HG02852 (cell line): ENCODE measurements around the gene SHLD2.
"Not testable (repeated sequence)": the region's sequence is repeated elsewhere in the genome, so short reads cannot be mapped to it uniquely, and the experiment has no call there.

ENCODE experiments used
- ATAC-seq: cut with Tn5 transposase; IDR thresholded peaks from one replicate; pipeline ENCODE4 v1.9.1; 2021; ENCODE audit warnings: mild to moderate bottlenecking, moderate library complexity; ENCODE audit not compliant: unreplicated experiment

Gene SHLD2, protein sequence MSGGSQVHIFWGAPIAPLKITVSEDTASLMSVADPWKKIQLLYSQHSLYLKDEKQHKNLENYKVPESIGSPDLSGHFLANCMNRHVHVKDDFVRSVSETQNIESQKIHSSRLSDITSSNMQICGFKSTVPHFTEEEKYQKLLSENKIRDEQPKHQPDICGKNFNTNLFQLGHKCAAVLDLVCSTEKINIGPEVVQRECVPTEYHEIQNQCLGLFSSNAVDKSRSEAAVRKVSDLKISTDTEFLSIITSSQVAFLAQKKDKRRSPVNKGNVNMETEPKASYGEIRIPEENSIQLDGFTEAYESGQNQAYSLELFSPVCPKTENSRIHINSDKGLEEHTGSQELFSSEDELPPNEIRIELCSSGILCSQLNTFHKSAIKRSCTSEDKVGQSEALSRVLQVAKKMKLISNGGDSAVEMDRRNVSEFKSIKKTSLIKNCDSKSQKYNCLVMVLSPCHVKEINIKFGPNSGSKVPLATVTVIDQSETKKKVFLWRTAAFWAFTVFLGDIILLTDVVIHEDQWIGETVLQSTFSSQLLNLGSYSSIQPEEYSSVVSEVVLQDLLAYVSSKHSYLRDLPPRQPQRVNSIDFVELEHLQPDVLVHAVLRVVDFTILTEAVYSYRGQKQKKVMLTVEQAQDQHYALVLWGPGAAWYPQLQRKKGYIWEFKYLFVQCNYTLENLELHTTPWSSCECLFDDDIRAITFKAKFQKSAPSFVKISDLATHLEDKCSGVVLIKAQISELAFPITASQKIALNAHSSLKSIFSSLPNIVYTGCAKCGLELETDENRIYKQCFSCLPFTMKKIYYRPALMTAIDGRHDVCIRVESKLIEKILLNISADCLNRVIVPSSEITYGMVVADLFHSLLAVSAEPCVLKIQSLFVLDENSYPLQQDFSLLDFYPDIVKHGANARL

DNA sequence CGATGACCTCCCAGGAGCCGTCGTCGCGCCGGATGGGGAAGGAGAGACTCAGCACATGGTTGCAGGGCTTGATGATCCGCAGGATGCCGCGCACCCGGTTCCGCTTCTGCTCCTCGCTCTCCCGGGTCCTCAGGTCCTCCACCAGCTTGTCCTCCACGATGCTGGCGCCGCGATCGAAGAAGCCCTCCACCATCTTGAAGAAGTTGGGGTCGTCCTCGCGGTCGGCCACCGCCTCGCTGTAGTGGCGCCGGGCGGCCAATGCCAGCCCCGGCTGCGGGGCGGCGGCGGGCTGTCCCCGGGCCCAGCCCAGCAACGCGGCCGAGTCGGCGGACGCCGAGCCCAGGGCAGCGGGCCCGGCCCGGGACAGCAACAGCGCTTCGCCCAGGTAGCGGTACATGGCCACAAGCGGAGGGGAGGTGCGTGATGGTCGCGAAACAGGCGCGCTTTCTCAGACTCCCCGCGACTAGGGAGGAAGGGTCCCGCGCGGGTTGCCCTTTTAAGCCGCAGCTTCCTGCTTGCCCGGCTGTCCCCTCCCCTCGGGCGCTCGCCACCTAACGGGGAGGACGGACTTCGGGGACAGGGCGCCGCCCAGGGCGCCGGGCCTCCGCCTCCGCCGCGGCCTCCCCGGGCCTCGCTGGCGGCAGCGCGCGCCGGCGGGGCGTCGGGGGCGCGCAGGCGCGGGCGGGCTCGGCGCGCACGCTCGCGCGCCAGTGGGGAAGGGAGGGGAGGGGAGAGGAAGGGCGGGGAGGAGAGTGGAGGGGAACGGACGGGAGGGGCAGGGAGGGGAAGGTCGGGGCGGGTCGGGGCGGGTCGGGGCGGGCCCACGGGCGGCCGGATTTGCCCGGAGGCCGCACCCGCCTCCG lies at the start of gene SHLD2, which contains the start of gene GLUD1:
SHLD2 (plus strand) TSS at position 834 of the 863 bp plus-strand sequence. CDS start 56,149 bp downstream, outside the sequence.
GLUD1 (minus strand) TSS at position 471 of the 863 bp plus-strand sequence; CDS start at position 397, 74 bp downstream.
- ATAC-seq: peak; percentile 59

DNA sequence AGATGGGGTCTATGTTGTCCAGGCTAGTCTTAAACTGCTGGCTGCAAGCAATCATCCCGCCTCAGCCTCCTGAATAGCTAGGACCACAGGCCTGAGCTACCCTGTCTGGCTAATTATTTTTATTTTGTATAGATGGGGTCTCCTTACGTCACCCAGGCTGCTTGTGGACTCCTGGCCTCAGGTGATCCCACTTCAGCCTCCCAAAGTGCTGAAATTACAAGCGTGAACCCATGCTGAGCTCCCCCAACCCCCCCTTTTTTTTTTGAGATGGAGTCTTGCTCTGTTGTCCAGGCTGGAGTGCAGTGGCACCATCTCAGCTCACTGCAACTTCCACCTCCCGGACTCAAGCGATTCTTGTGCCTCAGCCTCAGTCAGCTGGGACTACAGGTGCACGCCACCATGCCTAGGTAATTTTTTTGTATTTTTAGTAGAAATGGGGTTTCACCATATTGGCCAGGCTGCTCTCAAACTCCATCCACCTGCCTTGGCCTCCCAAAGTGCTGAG lies 49.5 kb upstream of the SHLD2 start:
- ATAC-seq: no peak

DNA sequence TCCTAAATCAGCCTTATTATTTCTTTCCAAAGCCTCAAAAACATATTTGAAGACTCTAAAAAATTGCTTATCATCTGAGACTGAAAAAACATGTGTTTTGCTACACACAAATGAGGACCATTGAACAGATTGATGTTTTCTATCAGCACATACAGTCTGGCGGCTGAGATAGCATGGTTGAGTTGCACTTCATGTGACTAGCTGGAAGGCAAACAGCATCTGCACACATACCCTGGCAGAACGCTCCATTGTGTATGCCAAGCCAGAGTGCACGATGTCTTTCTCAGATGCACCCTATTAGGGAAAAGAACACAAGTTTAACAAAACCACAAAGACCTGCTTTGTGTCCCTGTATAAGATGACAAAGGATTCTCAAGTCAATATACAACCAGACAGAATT lies 41.9 kb upstream of the SHLD2 start:
- no peak for ATAC-seq

DNA sequence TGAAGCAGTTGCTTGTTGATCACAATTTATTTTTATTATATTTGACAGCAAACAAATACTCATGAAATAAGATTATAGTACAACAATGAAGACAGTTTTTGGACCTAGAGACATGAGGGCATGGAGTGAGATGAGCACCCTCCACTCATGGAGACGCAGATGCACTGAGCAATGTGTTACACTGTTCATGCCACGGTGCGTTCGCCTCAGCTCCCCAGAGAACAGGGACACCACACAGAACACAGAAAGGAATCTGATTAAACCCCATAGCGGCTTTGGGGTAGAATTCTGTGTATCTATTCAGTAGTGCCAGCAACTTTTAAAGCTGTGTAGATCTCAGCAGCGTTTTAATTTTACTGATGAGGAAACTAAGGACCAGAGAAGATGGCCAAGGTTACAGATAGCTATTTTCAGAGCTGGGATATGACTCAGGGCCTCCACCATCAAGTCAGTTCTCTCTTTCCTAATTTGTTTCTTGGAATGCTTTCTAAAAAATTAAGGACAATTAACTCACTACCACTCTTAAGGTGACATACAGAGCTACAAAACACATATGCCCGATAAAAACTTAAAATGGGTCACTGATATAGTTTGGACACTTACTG lies 41.3 kb upstream of the SHLD2 start:
- ATAC-seq: no peak

- ATAC-seq: peak; percentile 55
These were observed 40.4 kb upstream of the SHLD2 start for GRCh38 chr10:87054373-87055295.

DNA sequence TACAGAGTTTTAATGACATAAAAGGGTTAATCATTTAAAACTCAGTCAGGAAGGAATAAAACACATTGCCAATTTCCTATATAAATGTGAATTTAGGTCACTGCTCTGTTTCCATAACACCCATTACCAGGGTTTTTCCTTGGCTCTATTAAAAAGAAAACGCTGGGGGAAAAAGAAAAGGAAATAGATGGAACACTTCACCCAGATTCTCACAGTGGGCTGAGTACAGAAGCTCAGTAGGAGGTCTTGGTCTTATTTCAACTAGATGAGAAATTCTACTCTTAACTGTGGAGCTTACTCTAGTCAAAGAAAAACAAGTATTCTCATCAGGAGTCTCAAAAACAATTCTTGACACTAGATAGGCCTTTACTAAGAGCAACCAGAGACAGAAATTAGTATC lies 36.8 kb upstream of the SHLD2 start:
- ATAC-seq: no peak

DNA sequence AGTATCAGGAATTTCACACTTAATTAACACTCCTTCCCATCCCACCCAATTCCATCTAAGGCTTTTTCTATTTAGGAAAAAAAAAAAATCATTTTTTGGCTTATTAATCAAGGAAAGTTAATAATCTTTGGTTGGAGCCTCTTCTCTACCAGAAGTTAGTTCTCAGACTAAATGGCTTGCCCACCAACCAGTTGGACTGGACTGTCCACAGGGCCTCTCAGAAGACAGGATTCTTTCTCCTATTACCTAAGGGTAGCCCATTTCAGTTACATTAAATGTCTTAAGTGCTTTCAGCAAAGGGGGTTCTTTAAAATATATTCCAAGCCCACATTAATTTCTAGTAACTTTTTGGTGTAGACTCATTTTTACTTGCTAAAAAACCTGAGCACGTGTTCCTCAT lies 35.6 kb upstream of the SHLD2 start:
- ATAC-seq: no peak

DNA sequence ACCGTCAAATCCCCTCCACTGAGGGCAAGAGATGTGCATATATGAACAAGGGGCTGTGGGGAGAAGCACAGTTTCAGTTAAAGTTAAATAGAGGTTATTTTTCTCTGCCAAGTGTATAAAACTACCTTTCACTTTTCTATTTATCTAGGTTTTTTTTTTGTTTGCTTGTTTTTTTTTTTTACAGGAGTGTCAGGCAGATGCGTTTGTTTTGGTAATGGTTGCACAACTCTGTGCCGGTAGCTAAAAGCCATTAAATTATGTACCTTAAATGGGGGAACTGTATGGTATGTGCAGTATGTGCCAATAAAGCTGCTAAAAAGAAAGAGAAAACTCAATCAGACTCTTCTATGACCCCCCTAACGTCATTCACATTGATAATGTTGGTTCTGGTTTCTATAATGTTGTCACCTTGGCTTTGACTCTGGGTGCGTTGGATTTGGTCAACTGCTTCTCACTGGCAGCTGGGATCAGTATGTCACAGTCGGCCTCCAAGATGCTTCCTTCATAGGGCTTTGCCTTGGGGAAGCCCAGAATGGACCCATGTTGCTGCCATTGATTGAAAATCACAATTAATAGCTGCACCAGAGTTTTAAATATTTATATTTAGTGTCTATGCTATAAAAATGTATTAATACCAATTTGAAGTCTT lies 34.6 kb upstream of the SHLD2 start:
- ATAC-seq: no peak

GRCh38 chr10:87064651-87065050 lies 30.4 kb upstream of the SHLD2 start:
- ATAC-seq: no peak

GRCh38 chr10:87066178-87066577 lies 28.8 kb upstream of the SHLD2 start:
- ATAC-seq: no peak

GRCh38 chr10:87066865-87067264 lies 28.1 kb upstream of the SHLD2 start:
- ATAC-seq: no peak

DNA sequence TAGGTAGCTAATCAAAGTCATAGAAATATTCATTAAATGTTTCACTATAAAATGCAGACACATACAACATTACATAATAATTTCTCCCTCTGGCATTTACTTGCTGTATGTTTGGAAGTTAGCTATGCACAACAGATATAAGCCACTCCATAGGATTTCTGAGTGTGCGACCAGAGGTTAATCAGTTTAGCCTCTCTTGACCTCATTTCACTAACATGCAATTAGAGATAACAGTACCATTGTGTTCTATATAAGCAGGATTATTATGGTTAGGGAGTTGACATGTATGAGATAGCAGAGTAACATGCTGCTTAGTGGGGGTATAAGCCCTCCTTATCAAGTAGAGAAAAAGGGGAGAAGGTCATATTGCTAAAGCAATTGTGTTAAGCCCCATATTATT lies 26.7 kb upstream of the SHLD2 start:
- ATAC-seq: no peak

DNA sequence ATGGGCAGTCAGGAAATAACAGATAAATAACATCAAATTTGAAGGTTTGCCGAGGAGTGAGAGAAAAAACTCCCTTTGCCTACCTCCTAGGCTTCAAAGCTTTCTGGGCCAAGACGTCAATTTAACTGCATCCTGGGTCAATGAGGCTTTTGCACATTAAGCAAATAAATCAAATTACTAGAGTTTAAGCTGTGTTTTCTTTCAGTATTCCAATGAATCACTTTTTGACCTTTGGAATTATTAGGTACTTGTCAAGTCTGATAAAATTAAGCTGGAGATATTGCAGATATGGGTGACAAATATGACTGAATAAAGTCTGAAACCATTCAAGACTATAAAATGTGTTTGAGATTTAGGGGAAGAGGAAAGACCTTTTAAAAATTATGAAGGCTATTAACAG lies 22.6 kb upstream of the SHLD2 start:
- ATAC-seq: no peak

DNA sequence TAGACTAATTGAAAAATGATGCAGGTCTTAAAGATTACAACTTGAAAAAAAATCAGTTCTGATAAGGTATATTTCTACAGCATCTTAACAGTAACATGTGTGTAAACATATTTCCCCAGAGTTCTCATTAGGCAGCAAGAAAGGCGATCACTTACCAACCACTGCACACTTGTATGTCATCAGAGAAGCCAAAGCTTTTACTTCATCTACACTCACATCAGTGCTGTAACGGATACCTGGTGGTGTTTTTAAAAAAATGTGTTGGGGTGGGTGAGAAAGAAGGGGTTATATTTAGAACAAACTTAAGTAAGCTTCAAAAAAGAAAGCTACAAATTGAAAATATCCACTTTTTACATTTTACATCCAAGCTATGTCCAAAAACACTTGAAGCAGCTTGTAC lies 18.6 kb upstream of the SHLD2 start:
- not testable (repeated sequence) for ATAC-seq

DNA sequence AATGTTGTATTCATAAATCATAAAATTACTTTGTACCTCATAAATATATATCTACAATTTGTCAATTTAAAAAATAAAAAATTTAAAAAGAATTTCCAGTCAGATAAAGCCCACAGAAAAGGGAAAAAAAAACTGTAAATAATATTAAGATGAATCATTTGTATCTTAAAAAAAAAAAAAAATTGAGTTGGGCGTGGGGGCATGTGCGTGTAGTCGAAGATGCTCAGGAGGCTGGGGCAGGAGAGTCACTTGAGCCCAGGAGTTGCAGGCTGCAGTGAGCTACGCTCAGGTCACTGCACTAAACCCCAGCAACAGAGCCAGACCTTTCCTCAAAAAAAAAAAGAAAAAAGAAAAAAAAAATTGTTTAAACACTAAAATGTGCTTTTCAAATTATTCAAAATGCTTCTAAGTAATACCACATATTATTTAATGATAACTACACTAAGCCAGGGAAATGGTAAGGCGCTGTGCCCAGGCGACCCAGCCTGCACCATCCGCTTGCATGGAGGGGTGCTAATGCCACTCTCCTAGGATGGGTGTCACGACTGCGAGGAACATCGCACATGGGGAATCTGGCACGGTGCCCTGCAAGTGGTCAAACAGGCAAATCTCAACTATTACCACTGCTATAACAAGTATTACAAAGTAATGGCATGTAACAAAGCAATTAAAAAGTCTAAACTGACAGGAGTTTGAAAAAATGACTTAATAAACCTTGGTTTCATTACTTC lies 15.7 kb upstream of the SHLD2 start:
- ATAC-seq: no peak

GRCh38 chr10:87080621-87081020 lies 14.4 kb upstream of the SHLD2 start:
- not testable (repeated sequence) for ATAC-seq

DNA sequence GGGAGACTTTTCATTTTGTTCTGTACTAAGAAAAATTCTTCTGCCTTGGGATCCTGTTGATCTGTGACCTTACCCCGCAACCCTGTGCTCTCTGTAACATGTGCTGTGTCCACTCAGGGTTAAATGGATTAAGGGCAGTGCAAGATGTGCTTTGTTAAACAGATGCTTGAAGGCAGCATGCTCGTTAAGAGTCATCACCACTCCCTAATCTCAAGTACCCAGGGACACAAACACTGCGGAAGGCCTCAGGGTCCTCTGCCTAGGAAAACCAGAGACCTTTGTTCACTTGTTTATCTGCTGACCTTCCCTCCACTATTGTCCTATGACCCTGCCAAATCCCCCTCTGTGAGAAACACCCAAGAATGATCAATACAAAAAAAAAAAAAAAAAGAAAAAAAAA lies 13.4 kb upstream of the SHLD2 start:
- ATAC-seq: not testable (repeated sequence)

DNA sequence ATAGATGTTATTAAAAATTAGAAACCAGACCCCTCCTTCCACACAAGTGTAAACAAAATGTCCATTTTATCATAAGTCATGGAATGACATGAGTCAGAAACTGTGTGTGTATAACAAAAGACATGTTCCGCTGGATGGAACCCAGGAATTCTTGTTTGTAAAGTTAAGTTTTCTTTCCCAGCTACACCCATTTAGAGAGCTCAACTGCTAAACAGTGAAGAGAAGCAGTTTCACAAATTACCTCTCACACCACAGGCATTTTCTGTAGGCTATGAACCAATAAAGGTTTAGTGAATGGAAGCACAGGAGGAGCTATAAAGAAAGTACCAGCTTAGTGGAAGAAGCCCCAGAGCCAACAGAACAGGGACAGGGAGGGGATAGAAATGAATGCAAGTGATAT lies 12.8 kb upstream of the SHLD2 start:
- ATAC-seq: not testable (repeated sequence)
